PC-9 (cell line): ENCODE measurements around the gene SYMPK.

Experiments used
- CTCF ChIP-seq: fragments of 200-600 bp; sonication (generic); conservative IDR thresholded peaks from 2 replicates; pipeline ENCODE4 v1.6.1; 2017; ENCODE audit warnings: mixed run types, antibody characterized with exemption, mild to moderate bottlenecking, moderate library complexity
- EZH2 ChIP-seq: fragments of 200-600 bp; sonication (generic); IDR thresholded peaks from 2 replicates; pipeline ENCODE4 v1.8.0; 2017; ENCODE audit warnings: antibody characterized with exemption, low read depth

GRCh38 chr19:45828945-45829344, 34.0 kb downstream of the SYMPK start:
- TF ChIP-seq CTCF (no peak), EZH2 (no peak)
